ENCODE results near the gene PLEKHN1.

The PLEKHN1 gene

DNA sequence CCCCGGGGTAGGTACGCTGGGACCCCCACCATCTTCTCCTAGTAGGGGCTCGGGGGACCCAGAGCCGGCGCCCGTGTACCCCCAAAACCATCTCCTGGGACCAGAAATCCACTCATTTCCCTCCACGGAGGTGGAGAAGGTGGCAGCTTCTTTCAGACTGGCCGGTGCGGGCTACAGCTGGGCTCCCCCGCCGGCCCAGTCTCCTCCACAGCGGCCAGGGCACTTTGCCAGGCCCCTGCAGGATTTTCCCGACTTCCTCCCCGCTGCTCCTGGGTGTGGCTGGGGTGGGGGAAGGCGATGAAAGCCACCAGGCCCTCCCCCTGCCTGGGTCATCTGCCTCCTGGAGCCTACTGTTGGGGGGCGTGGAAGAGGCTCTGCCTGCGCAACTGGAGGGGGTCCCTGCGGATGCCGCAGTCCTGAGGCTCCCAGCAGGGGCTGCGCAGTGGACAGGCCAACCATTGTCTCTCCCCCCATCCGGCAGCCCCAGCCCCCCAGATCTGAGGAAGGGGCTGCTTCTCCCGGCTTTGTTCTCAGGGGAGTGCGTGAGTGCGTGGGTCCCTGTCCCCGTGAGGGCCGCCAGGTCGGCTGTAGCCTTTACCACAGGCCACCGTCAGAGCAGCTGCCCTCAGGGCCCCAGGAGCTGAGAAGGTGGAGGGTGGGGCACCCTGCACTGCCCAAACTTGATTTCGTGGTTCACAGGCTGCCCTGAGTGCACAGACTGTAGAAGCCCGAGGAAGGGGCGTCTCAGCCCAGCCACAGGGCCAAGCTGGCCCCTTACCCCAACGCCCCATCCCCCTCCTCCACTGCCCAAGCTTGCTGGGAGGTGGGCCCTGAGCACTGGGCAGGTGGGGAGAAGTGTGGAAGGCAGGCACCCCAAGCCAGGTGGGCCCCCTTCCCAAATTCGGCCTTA is 55.0 kb downstream of the PLEKHN1 start:
- Histone ChIP-seq H2AFZ (ENCODE audit: low read depth, low read length) (no peak overlapping the region), H3K4me2 (ENCODE audit: insufficient read depth, low read length) (peak overlapping the region; percentile 98), H3K4me1 (ENCODE audit: insufficient read depth, low read length) (peaks cover 20% of the 10 kb centered on the region), H3K9ac (ENCODE audit: low read depth, low read length) (peak overlapping the region; percentile 64; the same call in 1 of the 2 replicates), H3K9me3 (ENCODE audit: insufficient read depth, low read length, severe bottlenecking) (no peaks in the 10 kb centered on the region), H3K27ac (ENCODE audit: low read length) (no peak overlapping the region), H3K27me3 (ENCODE audit: insufficient read depth, low read length, poor library complexity) (no peaks in the 10 kb centered on the region), H3K79me2 (ENCODE audit: insufficient read depth, low read length) (no peaks in the 10 kb centered on the region), H3K36me3 (ENCODE audit: insufficient read depth, low read length) (no peaks in the 10 kb centered on the region), H3K4me3 (ENCODE audit: low read depth in 1 of 2, low read length in 2 of 2) (peak overlapping the region in 1 of 2 experiments; percentile 82; a peak in 2 of 4 replicates), H4K20me1 (ENCODE audit: insufficient read depth, low read length) (peaks cover 36% of the 10 kb centered on the region)
- TF ChIP-seq, protein P1, sequence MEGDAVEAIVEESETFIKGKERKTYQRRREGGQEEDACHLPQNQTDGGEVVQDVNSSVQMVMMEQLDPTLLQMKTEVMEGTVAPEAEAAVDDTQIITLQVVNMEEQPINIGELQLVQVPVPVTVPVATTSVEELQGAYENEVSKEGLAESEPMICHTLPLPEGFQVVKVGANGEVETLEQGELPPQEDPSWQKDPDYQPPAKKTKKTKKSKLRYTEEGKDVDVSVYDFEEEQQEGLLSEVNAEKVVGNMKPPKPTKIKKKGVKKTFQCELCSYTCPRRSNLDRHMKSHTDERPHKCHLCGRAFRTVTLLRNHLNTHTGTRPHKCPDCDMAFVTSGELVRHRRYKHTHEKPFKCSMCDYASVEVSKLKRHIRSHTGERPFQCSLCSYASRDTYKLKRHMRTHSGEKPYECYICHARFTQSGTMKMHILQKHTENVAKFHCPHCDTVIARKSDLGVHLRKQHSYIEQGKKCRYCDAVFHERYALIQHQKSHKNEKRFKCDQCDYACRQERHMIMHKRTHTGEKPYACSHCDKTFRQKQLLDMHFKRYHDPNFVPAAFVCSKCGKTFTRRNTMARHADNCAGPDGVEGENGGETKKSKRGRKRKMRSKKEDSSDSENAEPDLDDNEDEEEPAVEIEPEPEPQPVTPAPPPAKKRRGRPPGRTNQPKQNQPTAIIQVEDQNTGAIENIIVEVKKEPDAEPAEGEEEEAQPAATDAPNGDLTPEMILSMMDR (IDR thresholded peaks at IDR 0.05; ENCODE audit: borderline replicate concordance, extremely low read depth, low read length, poor library complexity, severe bottlenecking), result no peak
- no peak for TF ChIP-seq EZH2 (IDR thresholded peaks at IDR 0.05; ENCODE audit: borderline replicate concordance, low read depth, low read length, severe bottlenecking)
- no peak for ATAC-seq (ENCODE audit: insufficient read depth, low read depth)
- no peak for DNase-seq

DNA sequence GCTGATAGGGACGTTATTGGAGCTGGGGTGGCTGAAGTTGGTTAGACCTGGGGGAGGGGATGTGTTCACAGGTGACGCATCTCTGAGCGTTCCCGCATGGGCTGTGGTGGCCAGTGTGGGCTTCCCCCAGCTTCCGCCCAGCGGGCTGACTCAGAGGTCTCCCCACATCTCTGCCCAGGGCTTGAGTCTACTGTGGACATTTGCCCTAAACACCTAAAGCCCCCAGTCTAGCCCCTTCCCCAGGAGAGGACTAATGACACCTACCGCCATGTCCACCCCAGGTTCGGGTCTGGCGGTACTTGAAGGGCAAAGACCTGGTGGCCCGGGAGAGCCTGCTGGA is 55.6 kb downstream of the PLEKHN1 start:
- TF ChIP-seq, protein P1 (IDR thresholded peaks at IDR 0.05; ENCODE audit: borderline replicate concordance, extremely low read depth, low read length, poor library complexity, severe bottlenecking), result no peak
- TF ChIP-seq EZH2 (IDR thresholded peaks at IDR 0.05; ENCODE audit: borderline replicate concordance, low read depth, low read length, severe bottlenecking), result no peak

DNA sequence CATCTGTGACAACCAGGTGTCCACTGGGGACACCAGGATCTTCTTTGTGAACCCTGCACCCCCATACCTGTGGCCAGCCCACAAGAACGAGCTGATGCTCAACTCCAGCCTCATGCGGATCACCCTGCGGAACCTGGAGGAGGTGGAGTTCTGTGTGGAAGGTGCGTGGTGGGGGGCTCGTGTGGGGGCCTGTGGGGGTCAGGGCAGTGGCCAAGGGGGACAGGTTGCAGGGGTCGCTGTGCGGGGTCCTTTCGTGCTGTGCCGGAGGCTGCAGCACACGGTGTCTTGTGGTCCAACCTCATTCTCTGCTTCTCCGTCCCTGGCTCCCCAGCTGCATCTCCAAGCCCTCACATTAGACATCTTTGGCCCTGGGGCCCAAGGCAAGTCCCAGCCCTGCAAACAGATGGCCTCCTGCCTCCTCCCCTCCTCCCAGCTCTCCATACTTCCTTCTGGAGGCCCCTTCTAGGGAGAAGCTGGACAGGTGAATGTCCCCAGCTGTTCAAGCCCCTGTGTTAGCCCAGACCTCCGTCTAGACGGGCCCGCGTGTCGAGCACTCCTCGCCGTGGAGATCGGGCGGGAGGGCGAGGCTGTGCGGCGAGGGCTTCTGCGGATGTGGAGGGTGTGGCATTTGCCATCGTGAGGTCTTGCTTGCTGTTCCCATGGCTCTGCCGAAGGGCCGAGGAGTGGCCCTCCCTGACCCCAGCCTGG is 56.2 kb downstream of the PLEKHN1 start:
- H3K9me3 ChIP-seq (ENCODE audit: insufficient read depth, low read length, severe bottlenecking), result no peaks in the 10 kb centered on the region
- no peak overlapping the region for H3K27ac ChIP-seq (ENCODE audit: low read length)
- TF ChIP-seq EZH2 (IDR thresholded peaks at IDR 0.05; ENCODE audit: borderline replicate concordance, low read depth, low read length, severe bottlenecking), result no peak
- TF ChIP-seq, protein P1 (IDR thresholded peaks at IDR 0.05; ENCODE audit: borderline replicate concordance, extremely low read depth, low read length, poor library complexity, severe bottlenecking), result no peak
- H3K27me3 ChIP-seq (ENCODE audit: insufficient read depth, low read length, poor library complexity), result no peaks in the 10 kb centered on the region
- H3K4me1 ChIP-seq (ENCODE audit: insufficient read depth, low read length), result peaks cover 20% of the 10 kb centered on the region
- no peak overlapping the region for H3K9ac ChIP-seq (ENCODE audit: low read depth, low read length)
- DNase-seq (no peak), ATAC-seq (ENCODE audit: insufficient read depth, low read depth) (no peak)
- no peak overlapping the region for H3K4me3 ChIP-seq (ENCODE audit: low read depth in 1 of 2, low read length in 2 of 2)
- H3K36me3 ChIP-seq (ENCODE audit: insufficient read depth, low read length), result no peaks in the 10 kb centered on the region
- no peaks in the 10 kb centered on the region for H3K79me2 ChIP-seq (ENCODE audit: insufficient read depth, low read length)
- no peak overlapping the region for H3K4me2 ChIP-seq (ENCODE audit: insufficient read depth, low read length)
- no peak overlapping the region for H2AFZ ChIP-seq (ENCODE audit: low read depth, low read length)
- peaks cover 41% of the 10 kb centered on the region for H4K20me1 ChIP-seq (ENCODE audit: insufficient read depth, low read length)

More for the DNA sequence above, 55.6 kb downstream of the PLEKHN1 start:
- H3K27me3 ChIP-seq (ENCODE audit: insufficient read depth, low read length, poor library complexity), result no peaks in the 10 kb centered on the region
- peaks cover 20% of the 10 kb centered on the region for H3K4me1 ChIP-seq (ENCODE audit: insufficient read depth, low read length)
- no peak overlapping the region for H3K4me3 ChIP-seq (ENCODE audit: low read depth in 1 of 2, low read length in 2 of 2)
- H4K20me1 ChIP-seq (ENCODE audit: insufficient read depth, low read length), result peaks cover 36% of the 10 kb centered on the region
- H2AFZ ChIP-seq (ENCODE audit: low read depth, low read length), result no peak overlapping the region
- H3K36me3 ChIP-seq (ENCODE audit: insufficient read depth, low read length), result no peaks in the 10 kb centered on the region
- no peak overlapping the region for H3K4me2 ChIP-seq (ENCODE audit: insufficient read depth, low read length)
- no peaks in the 10 kb centered on the region for H3K9me3 ChIP-seq (ENCODE audit: insufficient read depth, low read length, severe bottlenecking)
- no peak overlapping the region for H3K27ac ChIP-seq (ENCODE audit: low read length)
- ATAC-seq (ENCODE audit: insufficient read depth, low read depth), result no peak
- no peak for DNase-seq
- H3K9ac ChIP-seq (ENCODE audit: low read depth, low read length), result no peak overlapping the region
- H3K79me2 ChIP-seq (ENCODE audit: insufficient read depth, low read length), result no peaks in the 10 kb centered on the region
